GM23338 (cell line): ENCODE results near the gene DENND5A. TPM values are rescaled to one million over a fixed set of nuclear protein-coding genes. Genes with fewer than 3 reads are reported as not detected.

Experiments used
- ATAC-seq: fragments of 200-7000 bp; cut with Tn5 transposase; 3 replicates; pipeline ENCODE4 v1.9.1; 2020
- DNase-seq: peaks from one replicate; pipeline ENCODE4 v3.0.0-alpha.2; 2015; ENCODE audit warnings: low spot score
- H2AFZ ChIP-seq: fragments of 200-600 bp; sonication (generic); 2 replicates; pipeline ENCODE4 v1.8.0; 2016; ENCODE audit warnings: antibody characterized with exemption, mild to moderate bottlenecking, moderate library complexity
- H3F3A ChIP-seq: fragments of 200-600 bp; sonication (generic); replicated peaks from 2 replicates; pipeline ENCODE4 v1.8.0; 2017; ENCODE audit warnings: antibody characterized with exemption, mixed run types, low read depth
- H3K27ac ChIP-seq: fragments of 200-600 bp; sonication (generic); 2 replicates; pipeline ENCODE4 v1.6.1; 2016; ENCODE audit warnings: low read depth
- H3K27me3 ChIP-seq: fragments of 200-600 bp; sonication (generic); 2 replicates; pipeline ENCODE4 v1.8.0; 2016; ENCODE audit warnings: mild to moderate bottlenecking, mixed run types, moderate library complexity; ENCODE audit not compliant: insufficient read depth
- H3K36me3 ChIP-seq: fragments of 200-600 bp; sonication (generic); 2 replicates; pipeline ENCODE4 v1.8.0; 2016; ENCODE audit warnings: mild to moderate bottlenecking; ENCODE audit not compliant: insufficient read depth
- H3K4me1 ChIP-seq: fragments of 200-600 bp; sonication (generic); 2 replicates; pipeline ENCODE4 v1.8.0; 2016; ENCODE audit warnings: mild to moderate bottlenecking, moderate library complexity; ENCODE audit not compliant: insufficient read depth
- H3K4me2 ChIP-seq: fragments of 200-600 bp; sonication (generic); 2 replicates; pipeline ENCODE4 v1.7.1; 2017; ENCODE audit warnings: mixed run types
- H3K4me3 ChIP-seq: fragments of 200-600 bp; sonication (generic); 2 replicates; pipeline ENCODE4 v1.6.1; 2016; ENCODE audit warnings: mixed run types
- H3K79me2 ChIP-seq: fragments of 200-600 bp; sonication (generic); replicated peaks from 2 replicates; pipeline ENCODE4 v1.8.0; 2017; ENCODE audit warnings: mild to moderate bottlenecking; ENCODE audit not compliant: insufficient read depth
- H3K9me2 ChIP-seq: fragments of 200-600 bp; sonication (generic); 2 replicates; pipeline ENCODE4 v1.8.0; 2017; ENCODE audit not compliant: insufficient read depth
- H4K20me1 ChIP-seq: fragments of 200-600 bp; sonication (generic); replicated peaks from 2 replicates; pipeline ENCODE4 v1.8.0; 2017; ENCODE audit warnings: mild to moderate bottlenecking; ENCODE audit not compliant: insufficient read depth
- H3K27ac Mint-ChIP-seq: 2 replicates; pipeline ENCODE4 v1.8.0; 2020; ENCODE audit warnings: inconsistent platforms, mild to moderate bottlenecking, moderate library complexity, mixed read lengths
- H3K27me3 Mint-ChIP-seq: 3 replicates; pipeline ENCODE4 v1.8.0; 2022; ENCODE audit warnings: low read depth, mild to moderate bottlenecking, moderate library complexity, mixed read lengths, inconsistent platforms; ENCODE audit not compliant: insufficient read depth, poor library complexity
- H3K36me3 Mint-ChIP-seq: 3 replicates; pipeline ENCODE4 v1.8.0; 2021; ENCODE audit warnings: low read depth, mild to moderate bottlenecking, inconsistent platforms, moderate library complexity, mixed read lengths
- H3K4me1 Mint-ChIP-seq: 3 replicates; pipeline ENCODE4 v1.8.0; 2020; ENCODE audit warnings: mild to moderate bottlenecking, inconsistent platforms, mixed read lengths
- H3K4me3 Mint-ChIP-seq: 3 replicates; pipeline ENCODE4 v1.8.0; 2021; ENCODE audit warnings: moderate library complexity, mild to moderate bottlenecking, inconsistent platforms, mixed read lengths
- H3K9me3 Mint-ChIP-seq: 3 replicates; pipeline ENCODE4 v1.8.0; 2020; ENCODE audit warnings: moderate library complexity, mild to moderate bottlenecking, inconsistent platforms, mixed read lengths
- CREB1 ChIP-seq: fragments of 250-450 bp; sonication (Bioruptor Pico); IDR thresholded peaks from 2 replicates; pipeline ENCODE4 v1.5.0; 2020; ENCODE audit warnings: low read depth, mild to moderate bottlenecking, moderate library complexity
- CTCF ChIP-seq, 2 experiments: fragments of 200-600 bp in 1 of 2; sonication (generic) in 1 of 2; conservative IDR thresholded peaks; 2 replicates each; pipeline versions ENCODE4 v1.5.1 to v1.6.1; 2016 to 2017; ENCODE audit warnings: antibody characterized with exemption in 2 of 2, low read depth in 2 of 2, mild to moderate bottlenecking in 2 of 2, moderate library complexity in 1 of 2
- ETS1 ChIP-seq: IDR thresholded peaks from 2 replicates; pipeline ENCODE4 v1.6.1; 2016; ENCODE audit warnings: antibody characterized with exemption
- POLR2AphosphoS5 ChIP-seq: IDR thresholded peaks from 2 replicates; pipeline ENCODE4 v1.6.1; 2016; ENCODE audit warnings: antibody characterized with exemption, low read depth
- REST ChIP-seq: IDR thresholded peaks from one replicate; pipeline ENCODE4 v1.6.1; 2018; ENCODE audit warnings: antibody characterized with exemption; ENCODE audit not compliant: unreplicated experiment
- STAT1 ChIP-seq: IDR thresholded peaks from one replicate; pipeline ENCODE4 v1.6.1; 2016; ENCODE audit warnings: antibody characterized with exemption; ENCODE audit not compliant: unreplicated experiment
- ZNF462 ChIP-seq: fragments of 250-450 bp; sonication (Bioruptor Pico); IDR thresholded peaks from 2 replicates; pipeline ENCODE4 v1.5.0; 2020; ENCODE audit warnings: mild to moderate bottlenecking, moderate library complexity
- polyA plus RNA-seq: library from polyadenylated mRNA; unstranded; fragments of >200 nt; fragmentation: Nextera tagmentation; extraction: Ambion mirVana; gene quantifications from 2 replicates; pipeline ENCODE4 v1.2.1, GENCODE V29; 2016
- total RNA-seq: library from RNA; depleted of rRNA; stranded (reverse); fragments of >200 nt; shearing (Covaris generic); gene quantifications from 2 replicates; pipeline ENCODE4 v1.2.3, GENCODE V29; 2014

DENND5A gene
- total and polyA plus RNA-seq, 2 experiments from 2014 or later, result 28.1 to 56.3 TPM

GRCh38 chr11:9179141-9179540, 86.0 kb downstream of the DENND5A start:
- H3K4me3 Mint-ChIP-seq, result no peak overlapping the region
- Histone ChIP-seq H3K27ac (no peak overlapping the region), H3K9me2 (no peaks in the 10 kb centered on the region), H3F3A (no peaks in the 10 kb centered on the region), H3K4me3 (no peak overlapping the region), H3K27me3 (no peaks in the 10 kb centered on the region), H3K79me2 (no peaks in the 10 kb centered on the region), H3K36me3 (peaks cover 15% of the 10 kb centered on the region), H3K4me1 (no peaks in the 10 kb centered on the region), H3K4me2 (no peak overlapping the region), H2AFZ (no peak overlapping the region), H4K20me1 (no peaks in the 10 kb centered on the region)
- peaks cover 2% of the 10 kb centered on the region for H3K27me3 Mint-ChIP-seq
- DNase-seq (no peak), ATAC-seq (no peak)
- TF ChIP-seq ZNF462 (CRISPR knock-in tag), result no peak
- no peak for TF ChIP-seq CTCF (conservative IDR thresholded peaks at IDR 0.05; ENCODE audit: low read depth in 2 of 2)
- TF ChIP-seq CREB1 (CRISPR knock-in tag), result no peak
- no peak for TF ChIP-seq ETS1
- no peak for TF ChIP-seq POLR2AphosphoS5
- no peak for TF ChIP-seq STAT1
- TF ChIP-seq REST, result no peak
- no peaks in the 10 kb centered on the region for H3K9me3 Mint-ChIP-seq
- no peak overlapping the region for H3K27ac Mint-ChIP-seq
- no peaks in the 10 kb centered on the region for H3K4me1 Mint-ChIP-seq
- peaks cover 40% of the 10 kb centered on the region for H3K36me3 Mint-ChIP-seq
